PFSK-1 (cell line): ENCODE results near the gene ANO6.

ENCODE experiments used
- FOXP2 ChIP-seq: optimal IDR thresholded peaks from 2 replicates; pipeline ENCODE3; 2011; ENCODE audit warnings: borderline replicate concordance, control low read depth, inconsistent platforms; ENCODE audit not compliant: insufficient read depth; ENCODE audit errors: extremely low read length, extremely low read depth
- POLR2AphosphoS5 ChIP-seq: IDR thresholded peaks from 2 replicates; pipeline ENCODE4 v1.6.1; 2012; ENCODE audit warnings: low read depth, mild to moderate bottlenecking, control low read depth, low read length, moderate library complexity
- SIN3A ChIP-seq: IDR thresholded peaks from 2 replicates; pipeline ENCODE4 v1.6.1; 2012; ENCODE audit warnings: mild to moderate bottlenecking, low read length, moderate library complexity, borderline replicate concordance; ENCODE audit not compliant: insufficient read depth
- TAF1 ChIP-seq: IDR thresholded peaks from 2 replicates; pipeline ENCODE4 v1.6.1; 2012; ENCODE audit warnings: low read length, control low read depth, borderline replicate concordance; ENCODE audit not compliant: insufficient read depth

GRCh38 chr12:45458238-45458637 lies 242.3 kb downstream of the ANO6 start:
- no peak for TF ChIP-seq SIN3A
- no peak for TF ChIP-seq POLR2AphosphoS5
- no peak for TF ChIP-seq FOXP2
- no peak for TF ChIP-seq TAF1
